ENCODE data around the gene SERPINA6.

DNA sequence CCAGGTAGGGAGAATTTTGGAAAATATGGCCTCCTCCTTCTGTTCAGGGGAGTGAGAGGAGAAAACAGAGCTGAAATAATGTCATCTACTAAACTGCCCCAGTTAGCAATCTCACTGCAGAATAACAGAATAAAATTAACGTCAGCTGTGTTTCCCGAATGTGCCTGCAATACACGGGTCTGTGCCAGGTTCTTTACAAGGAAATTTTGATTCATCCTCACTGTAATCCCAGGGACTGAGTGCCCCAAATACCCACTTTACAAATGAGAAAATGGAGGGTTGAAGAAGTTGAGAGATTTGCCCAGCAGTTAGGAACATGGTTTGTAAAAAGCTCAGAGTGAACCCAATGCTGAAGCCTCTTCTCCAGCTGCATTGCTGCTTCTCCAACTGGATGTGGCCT lies 21.3 kb upstream of the SERPINA6 start:
- TF ChIP-seq, protein P1, sequence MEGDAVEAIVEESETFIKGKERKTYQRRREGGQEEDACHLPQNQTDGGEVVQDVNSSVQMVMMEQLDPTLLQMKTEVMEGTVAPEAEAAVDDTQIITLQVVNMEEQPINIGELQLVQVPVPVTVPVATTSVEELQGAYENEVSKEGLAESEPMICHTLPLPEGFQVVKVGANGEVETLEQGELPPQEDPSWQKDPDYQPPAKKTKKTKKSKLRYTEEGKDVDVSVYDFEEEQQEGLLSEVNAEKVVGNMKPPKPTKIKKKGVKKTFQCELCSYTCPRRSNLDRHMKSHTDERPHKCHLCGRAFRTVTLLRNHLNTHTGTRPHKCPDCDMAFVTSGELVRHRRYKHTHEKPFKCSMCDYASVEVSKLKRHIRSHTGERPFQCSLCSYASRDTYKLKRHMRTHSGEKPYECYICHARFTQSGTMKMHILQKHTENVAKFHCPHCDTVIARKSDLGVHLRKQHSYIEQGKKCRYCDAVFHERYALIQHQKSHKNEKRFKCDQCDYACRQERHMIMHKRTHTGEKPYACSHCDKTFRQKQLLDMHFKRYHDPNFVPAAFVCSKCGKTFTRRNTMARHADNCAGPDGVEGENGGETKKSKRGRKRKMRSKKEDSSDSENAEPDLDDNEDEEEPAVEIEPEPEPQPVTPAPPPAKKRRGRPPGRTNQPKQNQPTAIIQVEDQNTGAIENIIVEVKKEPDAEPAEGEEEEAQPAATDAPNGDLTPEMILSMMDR (optimal IDR thresholded peaks at IDR 0.05 in 1 of 3, IDR thresholded peaks at IDR 0.05 in 1 of 3, conservative IDR thresholded peaks at IDR 0.05 in 1 of 3; ENCODE audit: extremely low read depth in 1 of 3, insufficient read depth in 2 of 3, low read length in 3 of 3), result no peak
- TF ChIP-seq EZH2 (IDR thresholded peaks at IDR 0.05; ENCODE audit: low read length), result no peak
